ENCODE data around the gene FAM227B.
A peak's percentile ranks its signal among the peaks of the same experiment; 100 is the strongest.
"Not testable (repeated sequence)": the region's sequence is repeated elsewhere in the genome, so short reads cannot be mapped to it uniquely, and the experiment has no call there.

The FAM227B gene

GRCh38 chr15:49430046-49430445, 190.6 kb downstream of the FAM227B start:
- no peak for DNase-seq

- DNase-seq = no peak
Observed at GRCh38 chr15:49428409-49429095, 192.1 kb downstream of the FAM227B start.

DNA sequence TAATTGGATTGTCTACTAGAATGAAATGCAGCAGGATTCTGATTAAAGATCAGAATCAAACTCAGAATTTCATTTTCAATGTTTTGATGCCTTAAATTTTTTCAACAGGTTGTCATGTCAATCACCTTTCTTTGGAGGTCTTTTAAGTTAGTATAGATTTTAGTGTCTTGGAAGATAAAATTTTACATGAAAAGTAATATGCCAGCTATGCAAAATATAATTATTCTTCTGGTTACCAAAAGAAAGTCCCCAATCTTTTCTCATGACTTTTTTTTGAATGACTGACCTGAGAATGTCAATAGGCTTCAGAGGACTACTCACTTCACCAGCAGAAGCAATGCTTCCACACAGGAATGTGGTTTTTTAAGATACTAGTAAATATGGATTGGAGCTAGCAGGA, 193.2 kb downstream of the FAM227B start:
- DNase-seq = no peak

DNA sequence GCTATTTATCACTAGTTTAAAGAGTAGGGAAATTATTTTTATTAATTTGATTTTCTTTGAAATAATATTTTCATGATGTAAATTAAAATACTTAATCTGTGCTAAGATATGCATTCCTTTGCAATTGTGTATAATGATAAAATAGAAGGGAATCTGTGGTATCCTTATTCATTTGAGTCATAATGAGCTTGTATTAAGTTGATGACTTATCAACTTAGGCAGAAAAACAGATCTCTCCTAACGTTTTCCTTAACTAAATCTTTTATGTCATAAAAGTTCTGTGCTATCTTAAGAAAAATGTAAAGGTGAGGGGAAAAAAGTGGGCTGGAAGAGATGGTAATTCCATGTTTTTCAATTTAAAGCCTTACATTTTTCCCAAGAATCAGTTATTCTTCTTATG, 195.7 kb downstream of the FAM227B start:
- DNase-seq = no peak

DNA sequence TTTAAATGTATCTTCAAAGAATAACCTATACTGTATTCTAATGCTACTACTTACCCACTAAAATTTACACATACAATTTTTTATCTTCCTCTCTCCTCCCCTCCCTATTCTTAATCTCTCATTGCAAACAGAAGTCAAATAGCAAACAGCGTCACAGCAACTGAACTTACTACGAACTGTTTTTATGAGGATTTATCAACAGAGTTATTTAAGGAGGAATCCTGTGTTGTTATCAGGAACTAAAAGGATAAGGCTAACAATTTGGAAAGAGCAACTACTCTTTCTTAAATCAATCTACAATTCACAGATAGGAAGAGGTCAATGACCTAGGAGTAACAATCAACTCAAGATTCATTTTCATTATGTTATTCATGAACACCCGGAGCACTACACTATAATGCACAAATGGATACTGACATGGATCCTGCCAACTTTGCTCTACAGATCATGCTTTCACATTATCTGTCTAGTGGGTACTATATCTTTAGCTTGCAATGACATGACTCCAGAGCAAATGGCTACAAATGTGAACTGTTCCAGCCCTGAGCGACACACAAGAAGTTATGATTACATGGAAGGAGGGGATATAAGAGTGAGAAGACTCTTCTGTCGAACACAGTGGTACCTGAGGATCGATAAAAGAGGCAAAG, 196.6 kb downstream of the FAM227B start:
- no peak for DNase-seq

- DNase-seq = no peak
Observed at GRCh38 chr15:49423021-49423420, 197.6 kb downstream of the FAM227B start, which contains the start of gene FGF7. Gene FGF7 (plus strand): TSS chr15:49423242. CDS start chr15:49424298, 1,056 bp downstream.

GRCh38 chr15:49421991-49422390, 198.6 kb downstream of the FAM227B start:
- DNase-seq = no peak

DNA sequence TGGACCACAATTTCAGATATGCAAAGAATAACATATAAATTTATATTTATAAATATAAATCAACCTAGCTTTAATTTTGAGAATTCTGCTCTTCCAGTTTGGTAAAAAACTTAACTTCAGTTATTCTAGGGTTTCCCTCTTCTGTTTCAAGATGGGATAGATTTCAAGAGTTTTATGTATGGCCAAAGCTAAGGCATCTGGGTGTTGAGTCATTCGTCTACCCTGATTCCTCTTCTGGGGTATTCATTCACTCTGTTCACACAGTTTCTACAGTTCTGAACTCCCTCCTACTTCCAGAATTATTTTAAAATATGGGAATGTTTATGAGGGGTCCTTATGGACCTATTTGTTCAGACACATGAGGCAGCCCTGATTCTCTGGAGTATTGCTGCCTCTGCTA, 201.8 kb downstream of the FAM227B start:
- DNase-seq = no peak

DNA sequence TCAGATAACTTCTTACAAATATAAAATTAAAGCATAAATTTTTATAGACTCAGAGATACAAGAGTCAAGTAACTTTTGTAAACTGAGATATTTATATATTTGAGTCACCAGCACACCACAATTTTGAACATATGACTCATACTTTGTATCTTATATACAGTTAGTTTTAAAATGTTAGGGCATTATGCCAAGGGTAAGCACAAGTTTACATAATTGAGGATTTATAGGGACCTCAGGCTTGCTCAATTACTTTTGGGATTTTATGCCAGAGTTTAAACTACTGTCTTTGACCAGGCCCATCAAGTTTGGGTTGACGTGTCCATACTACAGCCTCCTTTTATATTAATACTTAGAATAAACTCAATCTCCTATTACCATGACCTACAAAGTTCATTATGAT, 205.0 kb downstream of the FAM227B start:
- no peak for DNase-seq

- no peak for DNase-seq
Observed at GRCh38 chr15:49415149-49415548, 205.5 kb downstream of the FAM227B start.

GRCh38 chr15:49412797-49413196, 207.8 kb downstream of the FAM227B start:
- DNase-seq = no peak

DNA sequence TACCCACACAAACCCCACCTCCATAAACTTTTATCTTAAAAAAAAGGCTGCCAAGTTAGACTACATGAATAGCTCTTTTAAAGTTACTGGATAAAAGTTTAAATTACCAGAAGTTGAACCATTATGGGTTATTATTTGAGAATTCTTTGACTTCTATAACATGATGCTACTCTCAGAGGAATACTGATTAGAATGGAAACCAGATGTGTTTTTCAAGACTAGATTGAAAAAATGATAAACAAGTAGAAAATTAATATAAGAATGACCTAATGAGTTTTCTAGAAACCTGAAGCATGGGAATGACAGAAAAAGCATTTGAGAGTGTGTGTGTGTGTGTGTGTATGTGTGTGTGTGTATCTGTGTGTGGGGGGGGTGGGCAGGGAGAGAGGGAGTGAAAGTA, 210.0 kb downstream of the FAM227B start:
- DNase-seq = no peak

DNA sequence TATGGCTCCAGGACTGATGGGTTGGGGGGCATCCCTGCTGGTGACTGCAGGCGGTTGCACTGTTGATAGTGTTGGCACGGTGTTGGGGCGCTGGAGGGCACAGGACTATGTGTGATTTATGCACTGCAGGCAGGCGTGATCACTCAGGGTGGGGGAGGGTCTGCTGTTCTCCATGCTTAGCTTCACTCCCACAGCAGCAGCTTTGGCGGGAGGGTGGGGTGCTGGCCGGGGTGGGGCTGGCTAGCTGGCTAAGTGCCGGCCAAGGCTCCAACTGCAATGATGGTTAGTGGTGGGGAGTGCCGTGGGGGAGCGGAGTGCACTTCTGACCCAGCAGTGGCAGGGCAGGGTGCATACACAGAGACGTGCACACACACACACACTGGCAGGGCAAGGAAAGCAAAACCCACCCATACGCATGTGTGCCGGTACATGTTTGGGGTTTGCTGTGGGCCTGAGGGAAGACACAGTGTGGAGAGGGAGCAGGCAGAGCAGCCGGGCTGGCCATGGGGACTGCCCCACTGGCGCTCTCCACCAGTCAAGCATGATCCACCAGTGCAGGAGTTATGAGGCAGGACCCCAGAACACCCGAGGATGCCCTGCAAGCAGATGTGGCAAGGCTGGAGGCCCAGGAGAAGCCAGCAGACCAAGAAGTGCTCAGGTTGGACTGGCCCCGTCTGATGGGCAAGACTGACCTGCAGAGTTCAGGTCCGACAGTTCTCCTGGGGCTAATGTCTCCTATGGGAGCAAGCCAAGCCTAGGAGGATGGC, 214.1 kb downstream of the FAM227B start:
- no peak for DNase-seq

DNA sequence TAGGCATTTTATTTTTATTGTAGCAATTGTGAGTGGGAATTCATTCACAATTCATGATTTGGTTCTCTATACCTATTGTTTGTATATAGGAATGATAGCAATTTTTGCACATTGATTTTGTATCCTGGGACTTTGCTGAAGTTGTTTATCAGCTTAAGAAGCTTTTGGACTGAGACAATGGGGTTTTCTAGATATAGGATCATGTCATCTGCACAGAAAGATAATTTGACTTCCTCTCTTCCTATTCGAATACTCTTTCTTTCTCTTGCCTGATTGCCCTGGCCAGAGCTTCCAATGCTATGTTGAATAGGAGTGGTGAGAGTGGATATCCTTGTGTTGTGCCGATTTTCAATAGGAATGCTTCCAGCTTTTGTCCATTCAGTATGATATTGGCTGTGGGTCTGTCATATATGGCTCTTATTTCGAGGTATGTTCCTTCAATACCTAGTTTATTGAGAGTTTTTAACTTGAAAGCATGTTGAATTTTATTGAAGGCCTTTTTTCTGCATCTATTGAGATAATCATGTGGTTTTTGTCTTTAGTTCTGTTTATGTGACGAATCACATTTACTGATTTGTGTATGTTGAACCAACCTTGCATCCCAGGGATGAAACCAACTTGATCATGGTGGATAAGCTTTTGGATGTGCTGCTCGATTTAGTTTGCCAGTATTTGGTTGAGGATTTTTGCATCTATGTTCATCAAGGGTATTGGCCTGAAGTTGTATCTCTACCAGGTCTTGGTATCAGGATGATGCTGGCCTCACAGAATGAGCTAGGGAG, 217.9 kb downstream of the FAM227B start:
- DNase-seq = not testable (repeated sequence)

DNA sequence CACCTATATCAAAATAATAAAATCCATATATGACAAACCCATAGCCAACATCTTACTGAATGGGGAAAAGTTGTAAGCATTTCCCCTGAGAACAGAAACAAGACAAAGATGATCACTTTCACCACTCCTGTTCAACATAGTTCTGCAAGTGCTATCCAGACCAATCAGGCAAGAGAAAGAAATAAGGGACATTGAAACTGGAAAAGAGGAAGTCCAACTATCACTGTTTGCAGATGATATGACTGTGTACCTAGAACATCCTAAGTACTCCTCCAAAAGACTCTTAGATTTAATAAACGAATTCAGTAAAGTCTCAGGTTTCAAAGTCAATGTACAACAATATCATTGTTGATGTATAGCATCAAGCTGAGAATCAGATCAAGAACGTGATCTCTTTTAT, 233.1 kb downstream of the FAM227B start:
- peak in 1 of 2 donors; percentile 23 for DNase-seq

DNA sequence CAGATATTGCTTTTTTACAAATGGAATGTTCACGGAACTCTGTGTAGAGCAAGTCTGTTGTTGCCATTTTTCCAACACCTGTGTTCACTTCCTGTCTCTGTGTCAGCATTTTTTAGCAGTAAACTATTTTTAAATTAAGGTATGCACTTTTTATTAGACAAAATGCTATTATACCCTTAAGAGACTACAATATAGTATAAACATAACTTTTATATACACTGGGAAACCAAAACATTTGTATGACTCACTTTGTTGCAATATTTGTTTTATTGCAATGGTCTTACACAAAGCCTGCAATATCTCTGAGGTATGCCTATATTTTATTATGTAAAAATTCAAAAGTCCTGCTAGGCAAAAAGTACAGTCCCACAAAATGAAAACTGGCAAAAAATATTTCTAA, 237.4 kb downstream of the FAM227B start:
- no peak for DNase-seq

- DNase-seq = no peak
Observed at GRCh38 chr15:49382394-49382793, 238.2 kb downstream of the FAM227B start.

DNA sequence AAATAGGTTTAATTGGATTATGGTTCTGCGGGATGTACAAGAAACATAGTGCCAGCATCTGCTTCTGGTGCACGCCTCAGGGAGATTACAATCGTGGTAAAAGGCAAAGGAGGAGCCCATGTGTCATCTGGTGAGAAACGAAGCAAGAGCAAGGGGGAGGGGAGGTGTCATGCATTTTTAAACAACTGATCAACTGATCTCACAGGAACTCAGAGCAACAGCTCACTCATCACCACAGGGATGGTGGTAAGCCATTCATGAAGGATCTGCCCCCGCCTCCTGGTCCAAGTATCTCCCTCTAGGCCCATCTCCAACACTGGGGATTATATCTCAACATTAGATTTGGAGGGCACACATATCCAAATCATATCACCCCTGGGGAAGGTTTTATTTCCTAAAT, 239.7 kb downstream of the FAM227B start:
- DNase-seq = no peak

GRCh38 chr15:49379996-49380395, 240.6 kb downstream of the FAM227B start:
- DNase-seq = no peak

DNA sequence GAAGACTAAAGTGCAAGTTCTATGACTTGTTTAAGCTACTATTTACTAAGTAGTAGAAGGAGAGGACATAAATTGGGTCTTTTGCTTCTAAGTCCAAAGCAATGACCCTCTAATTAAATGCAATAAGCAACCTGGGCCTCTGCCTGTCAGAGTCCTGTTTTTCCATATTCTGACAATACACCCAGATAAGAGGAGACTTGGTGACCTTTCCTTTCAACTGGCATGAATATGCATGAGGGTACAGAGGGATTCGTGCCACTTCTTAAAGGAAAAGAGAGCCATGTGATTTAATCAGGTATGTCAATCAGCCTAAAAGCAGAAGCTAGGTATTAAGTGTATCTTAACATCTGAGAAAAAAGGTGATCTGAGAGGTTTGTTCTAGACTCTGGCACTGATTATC, 248.3 kb downstream of the FAM227B start:
- DNase-seq = no peak

- no peak for DNase-seq
Observed at GRCh38 chr15:49370782-49371181, 249.8 kb downstream of the FAM227B start.

DNA sequence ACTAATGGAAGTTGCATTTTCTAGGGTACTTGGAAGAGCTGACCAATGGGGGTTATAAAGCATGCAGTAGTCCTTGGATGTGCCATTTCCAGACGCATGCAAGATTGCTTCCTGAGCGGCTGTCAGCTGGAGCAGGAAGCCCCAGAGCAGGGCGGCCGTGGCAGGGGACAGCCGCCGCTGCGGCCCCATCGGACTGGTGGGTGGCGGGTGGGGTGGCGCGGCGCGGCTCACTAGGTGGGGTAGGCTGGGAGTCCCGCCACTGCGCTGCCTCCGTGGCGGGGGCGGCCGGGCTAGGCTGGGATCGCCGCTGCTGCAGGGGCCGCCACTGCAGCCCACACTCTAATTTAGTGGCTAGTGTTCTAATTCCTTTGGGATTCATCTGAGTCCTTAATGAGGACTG, 254.1 kb downstream of the FAM227B start:
- DNase-seq = no peak

DNA sequence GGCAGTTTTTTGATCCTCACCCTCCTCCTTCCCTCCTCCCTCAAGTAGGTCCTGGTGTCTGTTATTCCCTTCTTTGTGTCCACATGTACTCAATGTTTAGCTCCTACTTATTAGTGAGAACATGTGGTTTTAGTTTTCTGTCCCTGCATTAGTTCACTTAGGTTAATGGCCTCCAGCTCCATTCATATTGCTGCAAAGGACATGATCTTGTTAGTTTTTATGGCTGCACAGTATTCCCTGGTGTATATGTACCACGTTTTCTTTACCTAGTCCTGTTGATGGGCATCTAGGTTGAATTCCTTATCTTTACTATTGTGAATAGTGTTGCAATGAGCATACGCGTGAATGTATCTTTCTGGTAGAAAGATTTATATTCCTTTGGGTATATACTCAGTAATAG, 259.2 kb downstream of the FAM227B start:
- no peak for DNase-seq

Data from bone marrow (tissue), 2 donors.